ENCODE results near the gene KLHL36.

The KLHL36 gene

DNA sequence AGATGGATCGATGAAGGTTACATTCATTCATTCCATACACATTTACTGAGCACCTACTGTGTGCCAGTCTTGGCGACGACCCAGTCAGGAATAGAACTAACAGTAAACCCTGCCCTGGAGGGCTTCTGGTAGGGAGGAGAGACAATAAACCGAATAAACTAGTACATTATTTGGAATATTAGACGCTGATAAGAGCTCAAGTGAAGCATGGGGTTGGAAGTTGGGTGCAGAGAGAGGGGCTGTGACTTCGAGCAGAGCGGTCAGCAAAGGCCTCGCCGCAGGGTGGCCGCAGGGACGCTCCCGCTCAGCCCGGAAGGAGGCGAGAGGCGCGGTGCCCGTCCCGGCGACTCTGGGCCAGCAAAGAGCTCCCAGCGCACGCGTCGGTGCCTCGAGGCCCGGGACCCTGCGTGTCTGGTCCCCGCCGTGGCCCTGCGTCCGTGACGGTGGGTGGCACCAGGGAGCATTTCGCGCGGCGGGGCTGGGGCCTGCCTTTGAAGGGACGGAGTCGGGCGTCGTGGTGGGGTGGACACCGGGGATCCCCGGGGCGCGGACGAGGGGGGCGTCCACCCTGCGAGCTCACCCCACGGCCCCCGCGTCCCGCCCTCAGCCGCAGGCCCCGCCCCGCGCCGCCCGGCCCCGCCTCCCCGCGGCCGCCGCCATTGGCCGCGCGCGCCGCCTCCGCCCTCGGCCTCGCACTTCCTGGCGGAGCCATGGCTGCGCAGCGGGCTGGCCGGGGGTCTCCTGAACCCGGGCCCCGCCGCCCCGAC lies at the start of gene KLHL36:
TSS of gene KLHL36 (plus strand) at position 684 of the 767 bp plus-strand sequence. CDS start 2,357 bp downstream, outside the sequence.
- Histone ChIP-seq H3K36me3 (ENCODE audit: control insufficient read depth, low read depth, low read length) (peaks cover 3% of the 10 kb centered on the region), H3K9me3 (ENCODE audit: control insufficient read depth, low read depth, low read length) (no peaks in the 10 kb centered on the region), H3K4me3 (ENCODE audit: low read length) (peak within 1 kb of the TSS; percentile 67), H3K9ac (ENCODE audit: low read length) (peak within 1 kb of the TSS; percentile 15), H3K4me1 (ENCODE audit: control insufficient read depth, low read depth, low read length) (no peaks in the 10 kb centered on the region), H3K27me3 (ENCODE audit: control insufficient read depth, insufficient read depth, low read length) (peaks cover 16% of the 10 kb centered on the region), H3K27ac (ENCODE audit: low read length) (no peak within 1 kb of the TSS)

- no peak overlapping the region for H3K27ac ChIP-seq (ENCODE audit: low read length)
- peaks cover 41% of the 10 kb centered on the region for H3K4me1 ChIP-seq (ENCODE audit: control insufficient read depth, low read depth, low read length)
These were observed 48.6 kb upstream of the KLHL36 start for GRCh38 chr16:84599521-84600202.

DNA sequence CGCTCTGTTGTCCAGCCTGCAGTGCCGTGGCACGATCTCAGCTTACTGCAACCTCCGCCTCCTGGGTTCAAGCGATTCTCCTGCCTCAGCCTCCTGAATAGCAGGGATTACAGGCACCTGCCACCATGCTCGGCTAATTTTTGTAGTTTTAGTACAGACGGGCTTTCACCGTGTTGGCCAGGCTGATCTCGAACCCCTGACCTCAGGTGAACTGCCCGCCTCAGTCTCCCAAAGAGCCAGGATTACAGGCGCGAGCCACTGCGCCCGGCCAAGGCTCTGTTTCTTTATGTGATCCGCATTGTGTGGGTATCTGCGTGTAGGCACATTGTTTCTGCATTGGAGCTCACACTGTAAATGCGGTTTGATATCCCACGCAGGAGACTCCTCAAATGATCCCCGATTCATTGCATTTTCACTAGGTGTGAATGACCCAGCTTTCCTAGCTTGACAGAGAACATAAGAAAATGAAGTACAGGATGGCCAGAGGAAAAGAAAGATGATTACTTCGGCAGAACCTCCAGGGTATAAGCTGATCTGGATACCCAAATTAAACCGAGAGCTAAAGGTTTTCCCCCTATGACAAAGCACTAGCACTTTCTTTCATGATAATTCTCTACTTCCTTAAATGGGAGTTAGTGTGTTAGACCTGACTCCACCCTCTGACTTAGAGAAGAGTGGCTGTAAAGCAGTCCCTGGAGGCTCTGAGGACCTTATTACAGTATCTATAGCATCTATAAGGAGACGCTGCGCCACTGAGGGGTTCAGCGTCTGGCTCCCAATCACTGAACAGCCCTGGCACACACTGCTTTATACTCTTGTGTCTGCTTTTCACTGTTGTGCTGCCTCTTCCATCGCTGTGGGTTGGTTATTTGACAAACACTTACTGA lies 47.7 kb upstream of the KLHL36 start:
- Histone ChIP-seq H3K4me3 (ENCODE audit: low read length) (peak overlapping the region; percentile 54), H3K27me3 (ENCODE audit: control insufficient read depth, insufficient read depth, low read length) (no peaks in the 10 kb centered on the region), H3K9ac (ENCODE audit: low read length) (no peak overlapping the region), H3K9me3 (ENCODE audit: control insufficient read depth, low read depth, low read length) (peaks cover 1% of the 10 kb centered on the region), H3K27ac (ENCODE audit: low read length) (no peak overlapping the region), H3K36me3 (ENCODE audit: control insufficient read depth, low read depth, low read length) (peaks cover 3% of the 10 kb centered on the region), H3K4me1 (ENCODE audit: control insufficient read depth, low read depth, low read length) (peaks cover 47% of the 10 kb centered on the region)

More at GRCh38 chr16:84599521-84600202, 48.6 kb upstream of the KLHL36 start:
- H3K9ac ChIP-seq (ENCODE audit: low read length): no peak overlapping the region
- peak overlapping the region; percentile 54 for H3K4me3 ChIP-seq (ENCODE audit: low read length)
- peaks cover 3% of the 10 kb centered on the region for H3K36me3 ChIP-seq (ENCODE audit: control insufficient read depth, low read depth, low read length)
- no peaks in the 10 kb centered on the region for H3K27me3 ChIP-seq (ENCODE audit: control insufficient read depth, insufficient read depth, low read length)
- no peaks in the 10 kb centered on the region for H3K9me3 ChIP-seq (ENCODE audit: control insufficient read depth, low read depth, low read length)

GRCh38 chr16:84603140-84603816 lies 45.0 kb upstream of the KLHL36 start:
- H3K9me3 ChIP-seq (ENCODE audit: control insufficient read depth, low read depth, low read length): peaks cover 4% of the 10 kb centered on the region
- no peaks in the 10 kb centered on the region for H3K27me3 ChIP-seq (ENCODE audit: control insufficient read depth, insufficient read depth, low read length)
- H3K4me3 ChIP-seq (ENCODE audit: low read length): no peak overlapping the region
- no peak overlapping the region for H3K9ac ChIP-seq (ENCODE audit: low read length)
- H3K36me3 ChIP-seq (ENCODE audit: control insufficient read depth, low read depth, low read length): no peaks in the 10 kb centered on the region
- H3K27ac ChIP-seq (ENCODE audit: low read length): no peak overlapping the region
- H3K4me1 ChIP-seq (ENCODE audit: control insufficient read depth, low read depth, low read length): peaks cover 38% of the 10 kb centered on the region

- H3K27me3 ChIP-seq (ENCODE audit: control insufficient read depth, insufficient read depth, low read length): no peaks in the 10 kb centered on the region
- H3K4me1 ChIP-seq (ENCODE audit: control insufficient read depth, low read depth, low read length): peaks cover 37% of the 10 kb centered on the region
- no peaks in the 10 kb centered on the region for H3K36me3 ChIP-seq (ENCODE audit: control insufficient read depth, low read depth, low read length)
- H3K9me3 ChIP-seq (ENCODE audit: control insufficient read depth, low read depth, low read length): peaks cover 4% of the 10 kb centered on the region
- H3K4me3 ChIP-seq (ENCODE audit: low read length): no peak overlapping the region
- H3K27ac ChIP-seq (ENCODE audit: low read length): no peak overlapping the region
- no peak overlapping the region for H3K9ac ChIP-seq (ENCODE audit: low read length)
These were observed 44.4 kb upstream of the KLHL36 start for GRCh38 chr16:84603940-84604339.

GRCh38 chr16:84604477-84605013 lies 43.8 kb upstream of the KLHL36 start:
- no peak overlapping the region for H3K27ac ChIP-seq (ENCODE audit: low read length)
- no peaks in the 10 kb centered on the region for H3K36me3 ChIP-seq (ENCODE audit: control insufficient read depth, low read depth, low read length)
- no peak overlapping the region for H3K9ac ChIP-seq (ENCODE audit: low read length)
- peaks cover 31% of the 10 kb centered on the region for H3K4me1 ChIP-seq (ENCODE audit: control insufficient read depth, low read depth, low read length)
- peaks cover 4% of the 10 kb centered on the region for H3K9me3 ChIP-seq (ENCODE audit: control insufficient read depth, low read depth, low read length)
- no peaks in the 10 kb centered on the region for H3K27me3 ChIP-seq (ENCODE audit: control insufficient read depth, insufficient read depth, low read length)
- no peak overlapping the region for H3K4me3 ChIP-seq (ENCODE audit: low read length)

DNA sequence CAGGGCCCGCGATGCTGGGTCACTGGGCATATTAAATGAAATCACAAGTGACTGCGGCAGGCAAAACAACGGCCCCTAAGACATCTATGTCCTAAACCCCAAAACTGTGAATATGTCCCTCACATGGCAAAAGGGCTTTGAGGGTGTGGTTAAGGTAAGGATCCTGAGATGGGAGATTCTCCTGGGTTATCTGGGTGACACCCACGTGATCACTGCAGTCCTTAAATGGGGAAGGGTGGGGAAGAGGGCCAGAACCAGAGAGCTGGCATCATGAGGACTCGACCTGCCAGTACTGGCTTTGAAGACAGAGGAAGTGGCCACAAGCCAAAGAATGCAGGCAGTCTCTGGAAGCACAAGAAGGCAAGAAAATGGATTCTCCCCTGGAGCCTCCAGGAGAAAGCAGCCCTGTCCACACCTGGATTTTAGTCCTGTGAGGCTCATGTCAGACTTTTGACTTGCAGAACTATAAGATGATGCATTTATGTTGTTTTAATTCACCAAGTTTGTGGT lies 42.9 kb upstream of the KLHL36 start:
- Histone ChIP-seq H3K9me3 (ENCODE audit: control insufficient read depth, low read depth, low read length) (peaks cover 4% of the 10 kb centered on the region), H3K27ac (ENCODE audit: low read length) (no peak overlapping the region), H3K27me3 (ENCODE audit: control insufficient read depth, insufficient read depth, low read length) (no peaks in the 10 kb centered on the region), H3K9ac (ENCODE audit: low read length) (no peak overlapping the region), H3K36me3 (ENCODE audit: control insufficient read depth, low read depth, low read length) (no peaks in the 10 kb centered on the region), H3K4me3 (ENCODE audit: low read length) (no peak overlapping the region), H3K4me1 (ENCODE audit: control insufficient read depth, low read depth, low read length) (peaks cover 25% of the 10 kb centered on the region)

- no peak overlapping the region for H3K4me3 ChIP-seq (ENCODE audit: low read length)
- H3K27ac ChIP-seq (ENCODE audit: low read length): no peak overlapping the region
- H3K27me3 ChIP-seq (ENCODE audit: control insufficient read depth, insufficient read depth, low read length): no peaks in the 10 kb centered on the region
- H3K9ac ChIP-seq (ENCODE audit: low read length): no peak overlapping the region
- no peaks in the 10 kb centered on the region for H3K36me3 ChIP-seq (ENCODE audit: control insufficient read depth, low read depth, low read length)
- peaks cover 16% of the 10 kb centered on the region for H3K4me1 ChIP-seq (ENCODE audit: control insufficient read depth, low read depth, low read length)
- H3K9me3 ChIP-seq (ENCODE audit: control insufficient read depth, low read depth, low read length): peaks cover 4% of the 10 kb centered on the region
These were observed 42.0 kb upstream of the KLHL36 start for GRCh38 chr16:84606081-84606875.

GRCh38 chr16:84607061-84607460 lies 41.2 kb upstream of the KLHL36 start:
- Histone ChIP-seq H3K36me3 (ENCODE audit: control insufficient read depth, low read depth, low read length) (no peaks in the 10 kb centered on the region), H3K4me3 (ENCODE audit: low read length) (no peak overlapping the region), H3K27me3 (ENCODE audit: control insufficient read depth, insufficient read depth, low read length) (no peaks in the 10 kb centered on the region), H3K9ac (ENCODE audit: low read length) (no peak overlapping the region), H3K9me3 (ENCODE audit: control insufficient read depth, low read depth, low read length) (peaks cover 4% of the 10 kb centered on the region), H3K27ac (ENCODE audit: low read length) (no peak overlapping the region), H3K4me1 (ENCODE audit: control insufficient read depth, low read depth, low read length) (peaks cover 15% of the 10 kb centered on the region)

DNA sequence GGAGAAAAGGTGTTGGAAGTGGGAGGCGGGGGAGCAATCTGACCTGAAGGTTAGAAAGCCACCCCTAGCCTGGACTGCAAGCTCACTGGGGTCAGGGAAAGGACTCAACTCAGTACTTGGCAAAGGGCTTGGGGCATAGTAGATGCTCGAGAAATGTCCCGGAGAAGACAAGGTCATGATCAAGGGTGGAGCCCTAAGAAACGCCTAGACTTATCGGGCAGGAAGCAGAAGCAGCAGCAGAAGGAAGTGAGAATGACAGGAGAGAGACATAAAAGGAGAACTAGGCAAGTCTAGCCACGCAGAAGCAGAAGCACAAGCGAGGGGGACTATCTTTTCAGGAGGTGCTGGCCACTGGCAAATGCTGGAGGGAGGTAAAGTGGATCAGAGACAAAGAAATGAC lies 40.6 kb upstream of the KLHL36 start:
- Histone ChIP-seq H3K9ac (ENCODE audit: low read length) (no peak overlapping the region), H3K4me3 (ENCODE audit: low read length) (no peak overlapping the region), H3K4me1 (ENCODE audit: control insufficient read depth, low read depth, low read length) (peaks cover 15% of the 10 kb centered on the region), H3K27ac (ENCODE audit: low read length) (no peak overlapping the region), H3K27me3 (ENCODE audit: control insufficient read depth, insufficient read depth, low read length) (no peaks in the 10 kb centered on the region), H3K36me3 (ENCODE audit: control insufficient read depth, low read depth, low read length) (no peaks in the 10 kb centered on the region), H3K9me3 (ENCODE audit: control insufficient read depth, low read depth, low read length) (peaks cover 4% of the 10 kb centered on the region)
